Coronary artery (tissue), 2 donors: Measurements from ENCODE around the gene NPB.

ENCODE experiments used
- DNase-seq: peaks from one replicate; pipeline ENCODE4 v3.0.0-alpha.2; 2017; ENCODE audit warnings: low spot score
- H3K27ac ChIP-seq, 2 donors: fragments of 200-600 bp; sonication (generic); one replicate each; pipeline ENCODE4 v1.5.1; 2016 to 2019
- H3K4me3 ChIP-seq: fragments of 200-600 bp; sonication (generic); 2 replicates; pipeline ENCODE4 v1.5.1; 2016; ENCODE audit warnings: mild to moderate bottlenecking, moderate library complexity
- CTCF ChIP-seq: fragments of 200-600 bp; sonication (generic); IDR thresholded peaks from one replicate; pipeline ENCODE4 v1.5.1; 2019; ENCODE audit warnings: antibody characterized with exemption

Gene NPB

DNA sequence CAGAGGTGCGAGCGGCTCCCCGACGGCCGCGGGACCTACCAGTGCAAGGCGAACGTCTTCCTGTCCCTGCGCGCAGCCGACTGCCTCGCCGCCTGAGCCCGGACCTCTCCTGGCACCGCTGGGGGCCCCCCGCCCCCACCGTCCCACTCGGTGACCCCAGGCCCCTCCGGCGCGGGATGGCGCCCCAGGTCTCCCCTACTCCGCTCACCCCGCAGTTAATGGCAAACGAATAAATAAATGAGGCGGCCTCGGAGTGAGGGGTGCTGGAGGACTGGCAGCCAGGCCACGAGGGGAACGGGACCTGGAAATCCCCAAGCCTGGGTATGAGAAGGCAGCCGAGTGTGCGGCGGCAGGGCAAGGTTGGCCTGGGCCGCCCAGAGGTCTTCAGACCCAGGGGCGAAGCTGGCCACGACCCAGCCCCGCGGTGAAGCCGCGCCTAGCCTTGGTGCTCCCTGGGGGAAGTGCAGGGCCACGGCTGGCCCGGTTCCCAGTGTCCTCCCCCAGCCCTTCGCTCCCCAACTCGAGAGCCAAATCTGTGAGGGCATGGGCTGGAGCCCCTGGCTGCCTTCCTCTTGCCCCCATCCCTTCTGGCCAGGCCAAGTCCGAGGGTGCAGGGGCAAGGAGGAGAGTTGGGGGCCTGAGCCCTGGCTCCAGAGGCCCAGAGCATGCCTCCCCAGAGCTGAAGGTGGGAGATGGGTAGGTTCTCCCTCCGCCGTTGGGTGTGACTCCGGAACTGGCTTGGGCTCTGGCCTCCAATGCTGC is 796 bp downstream of the NPB start:
- no peak for TF ChIP-seq CTCF
- H3K4me3 ChIP-seq, result peak overlapping the region; percentile 74

DNA sequence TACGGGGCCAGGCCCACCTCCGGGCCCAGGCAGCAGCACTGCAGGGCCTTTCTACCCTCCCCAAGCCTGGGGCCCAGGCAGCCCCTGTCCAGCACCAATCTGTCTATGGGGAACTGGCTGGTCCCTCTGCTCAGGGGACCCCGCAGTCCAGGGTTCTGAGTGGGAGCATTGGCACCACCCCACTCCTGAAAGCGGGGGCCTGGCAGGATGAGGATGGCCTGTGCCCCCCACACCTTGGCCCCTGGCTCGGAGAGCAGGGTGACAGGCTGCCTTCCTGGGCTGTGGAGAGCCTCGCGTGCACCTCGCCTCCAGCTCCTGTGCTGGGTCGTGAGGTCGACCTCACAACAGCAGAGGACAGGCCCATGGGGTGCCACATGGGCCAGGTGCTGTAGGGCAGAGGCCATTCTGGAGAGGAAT is 1.4 kb downstream of the NPB start:
- Histone ChIP-seq H3K4me3 (no peak overlapping the region), H3K27ac (peak overlapping the region in 1 of 2 donors; percentile 22)
- DNase-seq, result no peak
- no peak for TF ChIP-seq CTCF

More for the DNA sequence above, 796 bp downstream of the NPB start:
- H3K27ac ChIP-seq, result peak overlapping the region in 1 of 2 donors; percentile 40
- DNase-seq, result no peak

DNA sequence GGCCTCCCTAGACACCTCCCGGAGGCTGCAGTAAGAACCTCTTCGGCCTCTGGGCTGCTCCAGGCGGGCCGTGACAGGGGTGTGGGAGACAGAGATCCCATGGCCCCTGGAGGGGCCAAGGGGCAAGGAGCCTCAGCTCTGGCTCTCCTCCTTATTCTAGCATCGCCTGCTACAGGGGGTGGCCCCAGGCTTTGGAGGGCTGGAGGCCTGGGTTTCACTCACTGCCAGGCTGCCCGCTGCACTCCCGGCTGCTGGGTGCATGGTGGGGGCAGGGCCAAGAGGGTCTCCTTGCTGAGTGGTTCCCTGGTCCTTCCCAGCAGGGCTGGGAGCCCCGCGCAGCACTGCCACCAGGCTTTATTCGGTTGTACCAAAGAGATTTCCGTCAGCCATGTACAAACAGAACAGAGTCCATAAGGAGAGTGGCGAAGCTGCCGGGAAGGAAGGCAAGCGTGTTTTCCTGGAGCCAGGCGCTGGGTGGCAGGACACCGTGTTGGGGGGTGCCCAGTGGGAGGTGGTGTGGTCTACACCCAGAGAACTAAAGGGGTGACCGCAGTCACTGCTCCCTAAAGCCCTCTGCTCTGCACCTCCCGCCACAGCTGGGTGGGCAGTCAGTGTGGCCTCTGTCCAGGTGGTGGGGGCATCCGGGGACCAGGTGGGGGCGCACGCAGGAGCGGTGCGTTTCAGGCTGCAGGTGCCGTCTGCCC is 2.0 kb downstream of the NPB start:
- Histone ChIP-seq H3K27ac (no peak overlapping the region), H3K4me3 (no peak overlapping the region)
- no peak for DNase-seq
- no peak for TF ChIP-seq CTCF

DNA sequence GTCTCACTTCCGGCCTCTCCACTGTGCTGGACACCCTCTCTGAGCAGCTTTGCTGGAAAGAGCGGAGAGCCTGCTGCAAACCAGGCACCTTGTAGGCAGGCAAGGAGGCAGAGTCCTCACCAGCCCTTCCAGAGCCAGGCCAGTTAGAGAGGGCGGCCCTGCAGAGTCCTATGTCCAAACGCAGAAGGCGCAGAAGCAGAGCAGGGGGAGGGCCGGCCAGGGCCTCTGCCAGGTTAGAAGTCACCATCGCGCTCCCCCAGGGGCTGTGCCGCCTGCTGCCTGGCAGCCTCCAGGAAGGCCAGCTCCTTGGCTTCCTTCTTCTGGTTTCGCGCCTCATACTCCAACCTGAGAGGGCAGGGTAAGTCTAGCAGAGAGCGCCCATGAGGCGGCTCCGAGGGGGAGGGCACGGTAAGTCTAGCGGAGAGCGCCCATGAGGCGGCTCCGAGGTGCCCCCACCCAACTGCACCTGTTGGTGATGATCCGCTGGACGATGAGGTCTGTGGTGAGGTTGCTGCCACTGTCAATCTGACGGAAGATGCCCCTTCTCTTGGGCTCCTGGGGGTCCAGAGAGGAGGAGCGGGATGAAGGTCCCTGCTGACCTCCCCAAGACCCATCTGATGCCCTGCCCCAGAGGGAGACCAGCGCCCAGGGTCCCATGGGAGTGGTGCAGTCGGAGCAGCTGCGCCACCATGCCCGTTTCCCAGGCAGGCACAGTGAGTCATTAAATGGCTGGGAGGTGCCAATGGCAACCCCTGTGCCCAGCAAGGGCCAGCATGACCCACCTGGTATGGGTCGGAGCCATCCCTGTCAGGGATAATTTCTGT is 2.8 kb downstream of the NPB start:
- DNase-seq, result no peak
- no peak for TF ChIP-seq CTCF
- Histone ChIP-seq H3K27ac (no peak overlapping the region), H3K4me3 (no peak overlapping the region)

DNA sequence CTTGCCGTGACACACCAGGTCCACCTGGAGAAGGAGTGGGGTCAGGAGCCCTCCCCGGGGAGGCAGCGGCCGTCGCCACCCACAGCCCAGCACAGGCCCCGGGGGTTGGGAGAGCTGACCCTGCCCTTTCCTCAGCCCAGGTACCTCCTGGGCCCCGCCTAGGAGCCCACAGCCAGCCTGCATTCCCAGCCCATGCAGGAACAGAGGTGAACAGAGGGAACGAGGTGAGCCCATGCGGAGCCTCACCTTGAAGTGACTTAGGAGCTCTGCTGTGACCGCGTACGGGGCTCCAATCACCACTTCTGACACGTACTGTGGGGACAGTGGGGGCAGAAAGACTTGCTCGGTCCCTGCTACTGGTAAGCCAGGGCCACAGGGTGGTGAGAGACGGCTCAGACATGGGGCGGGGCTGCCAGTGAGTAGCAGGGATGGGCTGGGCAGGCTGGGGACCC is 3.4 kb downstream of the NPB start:
- no peak for DNase-seq
- Histone ChIP-seq H3K4me3 (no peak overlapping the region), H3K27ac (no peak overlapping the region)
- no peak for TF ChIP-seq CTCF

GRCh38 chr17:81905993-81906392 is 4.0 kb downstream of the NPB start:
- no peak overlapping the region for H3K4me3 ChIP-seq
- no peak for TF ChIP-seq CTCF
- no peak for DNase-seq
- H3K27ac ChIP-seq, result no peak overlapping the region
